LoVo (cell line): ENCODE results near the gene AUTS2.

Experiments used
- DNase-seq: peaks from one replicate; pipeline ENCODE4 v3.0.0-alpha.2; 2016; ENCODE audit warnings: low spot score

Gene AUTS2

GRCh38 chr7:70694971-70695794, 1096.9 kb downstream of the AUTS2 start:
- DNase-seq: no peak

DNA sequence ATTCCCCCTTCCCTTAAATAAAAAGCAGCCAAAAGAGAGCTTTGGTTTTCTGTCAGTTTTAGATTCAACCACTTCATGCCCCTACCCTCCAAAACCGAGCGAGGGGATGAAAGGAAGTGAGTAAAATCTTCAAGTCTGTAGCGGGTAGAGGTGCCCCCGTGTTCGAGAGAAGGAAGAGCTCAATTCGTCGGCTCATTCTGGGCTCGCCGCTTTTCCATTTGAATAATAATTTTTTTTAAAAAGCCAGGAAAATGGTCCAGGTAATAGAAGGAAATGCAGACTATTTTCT, 1097.5 kb downstream of the AUTS2 start:
- DNase-seq: no peak

- peak; percentile 32 for DNase-seq
Measured at GRCh38 chr7:70696201-70696754, 1098.0 kb downstream of the AUTS2 start.

- peak; percentile 78 for DNase-seq
Measured at GRCh38 chr7:70698219-70698832, 1100.1 kb downstream of the AUTS2 start.

GRCh38 chr7:70699271-70699670, 1101.0 kb downstream of the AUTS2 start:
- no peak for DNase-seq

- DNase-seq: no peak
Measured at GRCh38 chr7:70700055-70700940, 1102.0 kb downstream of the AUTS2 start.

DNA sequence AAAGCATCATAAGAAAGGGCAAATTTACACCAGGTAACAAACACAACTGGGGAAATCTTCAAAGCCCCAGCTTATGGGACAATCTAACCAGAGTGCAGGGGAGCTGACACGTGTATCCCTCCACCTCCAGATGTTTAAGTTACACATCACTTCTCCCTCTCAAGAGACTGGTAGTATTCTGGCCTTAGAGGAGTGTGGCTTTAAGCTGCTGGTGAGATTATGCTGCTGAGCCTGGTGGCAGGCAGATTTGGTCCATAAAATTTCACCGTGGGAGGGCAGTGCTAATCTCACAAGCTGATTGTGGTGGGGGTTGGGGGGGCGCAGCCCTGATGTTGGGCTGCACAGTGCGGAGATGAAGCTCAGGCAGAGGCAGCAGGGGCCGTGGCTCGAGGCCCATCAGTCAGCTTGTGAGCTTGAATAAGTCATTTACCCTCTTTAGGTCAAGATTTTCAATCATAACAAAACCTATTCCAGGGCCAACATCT, 1102.7 kb downstream of the AUTS2 start:
- no peak for DNase-seq

- DNase-seq: no peak
Measured at GRCh38 chr7:70701477-70701876, 1103.2 kb downstream of the AUTS2 start.

DNA sequence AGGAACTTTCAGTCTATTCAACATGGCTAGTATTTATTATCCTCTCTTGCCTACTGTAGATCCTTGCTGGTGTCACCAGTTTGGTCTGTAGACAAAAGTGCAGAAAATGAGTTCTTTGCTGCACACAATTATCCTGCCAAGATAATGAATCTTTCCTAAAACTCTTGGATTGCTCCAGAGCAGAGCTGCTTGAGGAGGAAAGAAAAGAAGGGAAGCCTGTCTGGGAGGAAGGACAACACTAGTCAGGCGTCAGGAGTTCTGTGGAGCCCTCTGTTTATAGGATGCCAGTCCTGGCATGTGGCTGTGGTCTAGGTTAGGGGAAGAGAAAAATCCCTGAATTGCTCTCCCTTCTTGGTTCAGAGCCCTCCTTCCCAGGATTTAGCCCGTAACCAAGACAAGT, 1103.7 kb downstream of the AUTS2 start:
- DNase-seq: no peak

- DNase-seq: no peak
Measured at GRCh38 chr7:70703785-70704184, 1105.5 kb downstream of the AUTS2 start.

- DNase-seq: no peak
Measured at GRCh38 chr7:70704831-70705346, 1106.6 kb downstream of the AUTS2 start.

- no peak for DNase-seq
Measured at GRCh38 chr7:70706204-70706603, 1107.9 kb downstream of the AUTS2 start.

DNA sequence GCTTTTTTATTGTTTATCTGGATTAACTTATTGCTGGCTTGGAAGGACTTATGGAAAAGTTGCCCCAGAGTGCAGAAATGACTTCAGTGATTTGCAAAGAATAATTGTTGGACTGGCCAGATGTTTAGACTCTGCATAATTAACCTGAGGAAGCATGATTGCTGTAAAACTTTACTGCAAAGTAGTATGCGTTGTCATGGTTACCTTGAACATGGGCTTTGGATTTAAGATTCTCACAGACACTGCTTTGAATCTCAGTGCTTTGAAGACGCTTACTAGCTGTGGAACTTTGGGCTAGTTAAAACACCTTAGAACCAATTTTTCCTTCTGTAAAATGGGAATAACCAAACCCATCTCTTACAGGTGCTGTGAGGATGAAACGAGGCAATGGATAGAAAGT, 1108.4 kb downstream of the AUTS2 start:
- no peak for DNase-seq

DNA sequence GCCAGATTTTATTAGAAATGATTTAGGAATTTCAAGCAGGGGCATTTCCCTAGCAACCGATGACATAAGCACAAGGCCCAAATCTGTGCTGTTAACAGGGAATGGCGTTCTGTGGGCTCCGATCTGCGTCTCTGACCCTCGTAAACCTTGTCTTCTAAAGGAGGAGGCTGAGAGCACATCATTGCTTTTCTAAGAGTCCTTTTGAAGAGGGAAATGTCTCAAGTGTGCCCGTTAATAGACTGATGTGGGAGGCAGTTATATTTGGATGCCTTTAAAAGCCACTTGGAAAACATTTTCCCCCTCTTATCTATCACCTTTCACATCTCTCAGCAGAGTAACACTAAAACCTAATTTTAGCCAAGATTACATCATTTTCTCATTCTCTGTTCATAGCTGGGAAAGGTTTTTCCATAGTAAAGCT, 1109.6 kb downstream of the AUTS2 start:
- no peak for DNase-seq

GRCh38 chr7:70710011-70710480, 1111.8 kb downstream of the AUTS2 start:
- peak; percentile 42 for DNase-seq

GRCh38 chr7:70710651-70711050, 1112.4 kb downstream of the AUTS2 start:
- no peak for DNase-seq

DNA sequence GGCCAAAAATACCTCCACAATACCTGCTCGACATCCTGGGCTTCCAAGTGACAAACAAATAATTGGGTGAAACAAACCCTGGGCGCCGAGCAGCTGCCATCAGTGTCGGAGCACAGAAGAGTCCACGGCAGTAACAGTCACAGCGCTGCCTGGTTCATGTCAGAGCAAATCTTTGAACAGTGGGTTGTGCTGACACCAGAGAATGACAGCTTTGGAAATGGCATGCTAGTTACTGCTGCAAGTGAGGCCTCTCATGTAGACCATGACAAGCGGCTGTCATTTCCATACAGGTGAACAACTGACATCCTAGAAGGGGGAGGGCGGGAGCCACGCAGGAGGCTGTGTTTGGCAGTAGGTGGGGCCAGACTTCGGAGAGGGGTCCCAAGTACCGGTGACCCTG, 1113.2 kb downstream of the AUTS2 start:
- no peak for DNase-seq

DNA sequence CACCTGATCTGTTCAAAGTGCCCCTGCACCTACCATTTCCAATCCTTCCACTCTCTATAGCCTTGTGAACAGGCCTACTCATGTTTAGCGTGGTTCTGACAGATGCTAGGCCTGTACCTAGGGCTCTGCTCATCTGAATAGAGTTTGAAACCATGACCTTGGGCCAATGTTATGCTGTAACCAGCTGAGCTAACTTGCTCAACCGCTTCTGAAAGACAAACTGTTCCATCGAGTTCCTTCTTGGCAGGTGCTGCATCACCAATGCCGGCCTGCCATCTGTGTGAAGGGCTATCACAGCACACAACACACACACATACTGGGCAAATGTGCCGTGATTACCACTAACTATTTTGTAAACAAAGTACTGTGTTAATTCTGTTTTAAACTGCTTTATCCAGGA, 1114.7 kb downstream of the AUTS2 start:
- DNase-seq: no peak

GRCh38 chr7:70714506-70715038, 1116.3 kb downstream of the AUTS2 start:
- no peak for DNase-seq

GRCh38 chr7:70717553-70718329, 1119.5 kb downstream of the AUTS2 start:
- DNase-seq: no peak

DNA sequence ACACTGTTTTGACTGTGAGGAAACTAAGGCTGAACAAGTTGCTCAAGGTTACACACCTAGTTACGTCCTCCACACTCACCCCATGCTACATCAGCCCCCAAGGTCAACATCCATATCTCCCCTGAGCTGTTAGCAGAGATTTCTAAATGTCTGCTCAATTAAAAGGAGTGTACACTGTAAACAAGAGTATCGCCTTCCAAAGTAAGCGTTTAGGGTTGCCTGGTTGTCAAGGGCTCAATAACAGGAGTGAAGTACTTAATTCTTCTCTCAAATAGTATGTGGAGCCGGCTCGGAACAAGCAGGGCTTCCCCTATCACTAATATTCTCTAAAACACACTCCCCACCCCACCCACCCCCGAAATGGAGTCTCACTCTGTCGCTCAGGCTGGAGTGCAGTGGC, 1120.8 kb downstream of the AUTS2 start:
- no peak for DNase-seq
